Fibroblast of lung (primary cell): ENCODE measurements around the gene CAMK2G.

Experiments
- EZH2 ChIP-seq: IDR thresholded peaks from 2 replicates; pipeline ENCODE4 v1.5.1; 2012; ENCODE audit warnings: low read length, control low read depth, mild to moderate bottlenecking; ENCODE audit errors: missing control alignments
- TF ChIP-seq, protein P1 (sequence below), 2 donors: IDR thresholded peaks in 1 of 2; conservative IDR thresholded peaks in 1 of 2; 1 replicate in 1 of 2; 2 replicates in 1 of 2; pipeline ENCODE4 v1.5.1; 2011 to 2012; ENCODE audit warnings: low read length in 2 of 2, control low read depth in 1 of 2, inconsistent platforms in 1 of 2, low read depth in 1 of 2, mild to moderate bottlenecking in 1 of 2

DNA sequence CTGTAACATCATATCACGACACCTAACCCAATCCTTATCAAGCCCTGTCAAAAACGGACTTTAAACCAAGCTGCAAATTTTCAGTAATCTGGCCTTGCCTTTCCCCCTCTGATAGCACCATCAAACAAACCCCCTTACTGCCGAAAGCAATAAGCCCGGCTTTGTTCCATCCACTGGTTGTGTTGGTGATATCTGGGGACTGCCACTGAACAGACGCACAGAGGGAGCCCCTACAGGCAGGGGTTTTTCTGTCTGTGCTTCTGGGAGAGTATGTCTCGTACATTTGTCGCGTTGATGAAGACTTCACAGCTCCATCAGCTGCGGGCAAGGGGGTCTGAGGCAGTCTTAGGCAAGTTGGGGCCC, 36.0 kb upstream of the CAMK2G start:
- TF ChIP-seq, protein P1, sequence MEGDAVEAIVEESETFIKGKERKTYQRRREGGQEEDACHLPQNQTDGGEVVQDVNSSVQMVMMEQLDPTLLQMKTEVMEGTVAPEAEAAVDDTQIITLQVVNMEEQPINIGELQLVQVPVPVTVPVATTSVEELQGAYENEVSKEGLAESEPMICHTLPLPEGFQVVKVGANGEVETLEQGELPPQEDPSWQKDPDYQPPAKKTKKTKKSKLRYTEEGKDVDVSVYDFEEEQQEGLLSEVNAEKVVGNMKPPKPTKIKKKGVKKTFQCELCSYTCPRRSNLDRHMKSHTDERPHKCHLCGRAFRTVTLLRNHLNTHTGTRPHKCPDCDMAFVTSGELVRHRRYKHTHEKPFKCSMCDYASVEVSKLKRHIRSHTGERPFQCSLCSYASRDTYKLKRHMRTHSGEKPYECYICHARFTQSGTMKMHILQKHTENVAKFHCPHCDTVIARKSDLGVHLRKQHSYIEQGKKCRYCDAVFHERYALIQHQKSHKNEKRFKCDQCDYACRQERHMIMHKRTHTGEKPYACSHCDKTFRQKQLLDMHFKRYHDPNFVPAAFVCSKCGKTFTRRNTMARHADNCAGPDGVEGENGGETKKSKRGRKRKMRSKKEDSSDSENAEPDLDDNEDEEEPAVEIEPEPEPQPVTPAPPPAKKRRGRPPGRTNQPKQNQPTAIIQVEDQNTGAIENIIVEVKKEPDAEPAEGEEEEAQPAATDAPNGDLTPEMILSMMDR (conservative IDR thresholded peaks at IDR 0.05 in 1 of 2, IDR thresholded peaks at IDR 0.05 in 1 of 2; ENCODE audit: low read depth in 1 of 2, low read length in 2 of 2) = no peak
- no peak for TF ChIP-seq EZH2
